Measurements from ENCODE around the gene TKFC. TPM values are rescaled to one million over a fixed set of nuclear protein-coding genes. Genes with fewer than 3 reads are reported as not detected.

TKFC gene
- total RNA-seq, 1 experiment from 2014 or later, result 79.6 TPM

DNA sequence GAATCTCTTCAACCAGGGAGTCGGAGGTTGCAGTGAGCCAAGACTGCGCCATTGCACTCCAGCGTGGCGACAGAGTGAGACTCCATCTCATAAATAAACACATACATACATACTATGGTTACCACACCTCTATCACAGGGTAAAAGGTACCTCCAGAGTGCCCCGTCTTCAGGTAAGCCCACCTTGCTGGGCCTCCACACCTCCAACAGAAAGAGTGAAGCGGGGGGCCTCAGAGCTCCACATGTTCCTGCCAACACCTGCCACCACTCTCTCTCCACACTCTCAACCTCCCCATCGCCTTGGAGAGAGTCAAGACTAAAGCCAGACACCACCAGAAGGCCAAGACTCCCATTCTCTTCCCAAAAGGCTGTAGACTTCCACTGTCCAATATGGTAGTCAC lies 27.6 kb upstream of the TKFC start:
- ChIA-PET CTCF (interaction anchor here (0.7 kb wide), 1 partner anchor 47 kb away, joined by 7 read pairs; no protein-coding TSS in a partner anchor), POLR2A (interaction anchor here (0.6 to 0.7 kb wide), 2 partner anchors 217 to 1733 kb away, joined by 5 read pairs; no protein-coding TSS in a partner anchor)
- no peaks in the 10 kb centered on the region for H3K27me3 ChIP-seq (ENCODE audit: control insufficient read depth, insufficient read depth, low read length)
- no peak overlapping the region for H3K27ac ChIP-seq (ENCODE audit: low read length)
- in situ Hi-C loops (cut with HindIII; ENCODE audit: low pct_unique_long_range_greater_than_20kb, low sequenced_read_pairs) (no loop called here), intact Hi-C loops (cut with micrococcal nuclease; ENCODE audit: unreplicated experiment) (no loop called here)
- DNase-seq (ENCODE audit: low read depth, low spot score) (no peak), ATAC-seq (no peak)
- peaks cover 44% of the 10 kb centered on the region for H3K36me3 ChIP-seq (ENCODE audit: control insufficient read depth, insufficient read depth, low read length)
- no TSS peak for BruUV-seq (replicated peaks)
- no peaks in the 10 kb centered on the region for H3K9me3 ChIP-seq (ENCODE audit: control insufficient read depth, insufficient read depth, low read depth, low read length)
- TF ChIP-seq, protein P1, sequence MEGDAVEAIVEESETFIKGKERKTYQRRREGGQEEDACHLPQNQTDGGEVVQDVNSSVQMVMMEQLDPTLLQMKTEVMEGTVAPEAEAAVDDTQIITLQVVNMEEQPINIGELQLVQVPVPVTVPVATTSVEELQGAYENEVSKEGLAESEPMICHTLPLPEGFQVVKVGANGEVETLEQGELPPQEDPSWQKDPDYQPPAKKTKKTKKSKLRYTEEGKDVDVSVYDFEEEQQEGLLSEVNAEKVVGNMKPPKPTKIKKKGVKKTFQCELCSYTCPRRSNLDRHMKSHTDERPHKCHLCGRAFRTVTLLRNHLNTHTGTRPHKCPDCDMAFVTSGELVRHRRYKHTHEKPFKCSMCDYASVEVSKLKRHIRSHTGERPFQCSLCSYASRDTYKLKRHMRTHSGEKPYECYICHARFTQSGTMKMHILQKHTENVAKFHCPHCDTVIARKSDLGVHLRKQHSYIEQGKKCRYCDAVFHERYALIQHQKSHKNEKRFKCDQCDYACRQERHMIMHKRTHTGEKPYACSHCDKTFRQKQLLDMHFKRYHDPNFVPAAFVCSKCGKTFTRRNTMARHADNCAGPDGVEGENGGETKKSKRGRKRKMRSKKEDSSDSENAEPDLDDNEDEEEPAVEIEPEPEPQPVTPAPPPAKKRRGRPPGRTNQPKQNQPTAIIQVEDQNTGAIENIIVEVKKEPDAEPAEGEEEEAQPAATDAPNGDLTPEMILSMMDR (IDR thresholded peaks at IDR 0.05), result no peak
- TF ChIP-seq TCF7L2 (IDR thresholded peaks at IDR 0.05; ENCODE audit: low read depth, low read length) (no peak), POLR2AphosphoS5 (IDR thresholded peaks at IDR 0.05; ENCODE audit: low read depth, low read length) (no peak), SIN3A (IDR thresholded peaks at IDR 0.05; ENCODE audit: borderline replicate concordance, insufficient read depth, low read depth, low read length) (no peak)
- TF ChIP-seq, protein P2, sequence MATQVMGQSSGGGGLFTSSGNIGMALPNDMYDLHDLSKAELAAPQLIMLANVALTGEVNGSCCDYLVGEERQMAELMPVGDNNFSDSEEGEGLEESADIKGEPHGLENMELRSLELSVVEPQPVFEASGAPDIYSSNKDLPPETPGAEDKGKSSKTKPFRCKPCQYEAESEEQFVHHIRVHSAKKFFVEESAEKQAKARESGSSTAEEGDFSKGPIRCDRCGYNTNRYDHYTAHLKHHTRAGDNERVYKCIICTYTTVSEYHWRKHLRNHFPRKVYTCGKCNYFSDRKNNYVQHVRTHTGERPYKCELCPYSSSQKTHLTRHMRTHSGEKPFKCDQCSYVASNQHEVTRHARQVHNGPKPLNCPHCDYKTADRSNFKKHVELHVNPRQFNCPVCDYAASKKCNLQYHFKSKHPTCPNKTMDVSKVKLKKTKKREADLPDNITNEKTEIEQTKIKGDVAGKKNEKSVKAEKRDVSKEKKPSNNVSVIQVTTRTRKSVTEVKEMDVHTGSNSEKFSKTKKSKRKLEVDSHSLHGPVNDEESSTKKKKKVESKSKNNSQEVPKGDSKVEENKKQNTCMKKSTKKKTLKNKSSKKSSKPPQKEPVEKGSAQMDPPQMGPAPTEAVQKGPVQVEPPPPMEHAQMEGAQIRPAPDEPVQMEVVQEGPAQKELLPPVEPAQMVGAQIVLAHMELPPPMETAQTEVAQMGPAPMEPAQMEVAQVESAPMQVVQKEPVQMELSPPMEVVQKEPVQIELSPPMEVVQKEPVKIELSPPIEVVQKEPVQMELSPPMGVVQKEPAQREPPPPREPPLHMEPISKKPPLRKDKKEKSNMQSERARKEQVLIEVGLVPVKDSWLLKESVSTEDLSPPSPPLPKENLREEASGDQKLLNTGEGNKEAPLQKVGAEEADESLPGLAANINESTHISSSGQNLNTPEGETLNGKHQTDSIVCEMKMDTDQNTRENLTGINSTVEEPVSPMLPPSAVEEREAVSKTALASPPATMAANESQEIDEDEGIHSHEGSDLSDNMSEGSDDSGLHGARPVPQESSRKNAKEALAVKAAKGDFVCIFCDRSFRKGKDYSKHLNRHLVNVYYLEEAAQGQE (IDR thresholded peaks at IDR 0.05; ENCODE audit: insufficient read depth in 1 of 2, low read depth in 2 of 2, low read length in 1 of 2), result no peak
- H3K4me3 ChIP-seq (ENCODE audit: low read depth in 2 of 2, low read length in 2 of 2), result no peak overlapping the region
- no peaks in the 10 kb centered on the region for H3K4me1 ChIP-seq (ENCODE audit: control insufficient read depth, insufficient read depth, low read length)

- ChIA-PET CTCF (no interaction called here), POLR2A (no interaction called here)
- in situ Hi-C loops (cut with HindIII; ENCODE audit: low pct_unique_long_range_greater_than_20kb, low sequenced_read_pairs), result no loop called here
- H3K27me3 ChIP-seq (ENCODE audit: control insufficient read depth, insufficient read depth, low read length), result no peaks in the 10 kb centered on the region
- no TSS peak for BruUV-seq (replicated peaks)
- peaks cover 44% of the 10 kb centered on the region for H3K36me3 ChIP-seq (ENCODE audit: control insufficient read depth, insufficient read depth, low read length)
- H3K4me1 ChIP-seq (ENCODE audit: control insufficient read depth, insufficient read depth, low read length), result no peaks in the 10 kb centered on the region
- no peak overlapping the region for H3K27ac ChIP-seq (ENCODE audit: low read length)
- no peak for ATAC-seq
- H3K4me3 ChIP-seq (ENCODE audit: low read depth in 2 of 2, low read length in 2 of 2), result no peak overlapping the region
- no peaks in the 10 kb centered on the region for H3K9me3 ChIP-seq (ENCODE audit: control insufficient read depth, insufficient read depth, low read depth, low read length)
- TF ChIP-seq SIN3A (IDR thresholded peaks at IDR 0.05; ENCODE audit: borderline replicate concordance, insufficient read depth, low read depth, low read length) (no peak), POLR2AphosphoS5 (IDR thresholded peaks at IDR 0.05; ENCODE audit: low read depth, low read length) (no peak), TCF7L2 (IDR thresholded peaks at IDR 0.05; ENCODE audit: low read depth, low read length) (no peak)
- TF ChIP-seq, protein P1 (IDR thresholded peaks at IDR 0.05), result no peak
- TF ChIP-seq, protein P2 (IDR thresholded peaks at IDR 0.05; ENCODE audit: insufficient read depth in 1 of 2, low read depth in 2 of 2, low read length in 1 of 2), result no peak
- intact Hi-C loops (cut with micrococcal nuclease; ENCODE audit: unreplicated experiment), result no loop called here
- DNase-seq (ENCODE audit: low read depth, low spot score), result no peak
These were observed 26.8 kb upstream of the TKFC start for GRCh38 chr11:61306221-61306620.
